ENCODE data around the gene ZNF808. TPM values are rescaled to one million over a fixed set of nuclear protein-coding genes. Genes with fewer than 3 reads are reported as not detected.
A peak's percentile ranks its signal among the peaks of the same experiment; 100 is the strongest.

The ZNF808 gene
- total and polyA plus RNA-seq, 2 of the 13 experiments (the other 11 are each of a cell fraction or from before 2014, with no cell fraction given) = 3.0 to 7.4 TPM

GRCh38 chr19:52570000-52570861, 42.8 kb downstream of the ZNF808 start, which contains the start of gene ZNF701 (continued):
- TF ChIP-seq ZNF891 (CRISPR knock-in tag; IDR thresholded peaks at IDR 0.05) (no peak), TAF1 (CRISPR knock-in tag; IDR thresholded peaks at IDR 0.05) (peak; percentile 54; the same call in 1 of the 2 replicates), ZNF605 (CRISPR knock-in tag; IDR thresholded peaks at IDR 0.05) (0 out of 2 replicates have a peak, but pooled peaks have one; percentile 18), ZNF101 (CRISPR knock-in tag; IDR thresholded peaks at IDR 0.05; ENCODE audit: borderline replicate concordance, low read depth) (no peak), MXI1 (IDR thresholded peaks at IDR 0.05; ENCODE audit: borderline replicate concordance, low read depth, low read length) (peak; percentile 57; the same call in 1 of the 3 replicates), TRIM24 (CRISPR knock-in tag; IDR thresholded peaks at IDR 0.05) (no peak), ZNF709 (CRISPR knock-in tag; IDR thresholded peaks at IDR 0.05) (no peak), SMYD3 (CRISPR knock-in tag; IDR thresholded peaks at IDR 0.05) (no peak), POLR2A (IDR thresholded peaks at IDR 0.05; ENCODE audit: insufficient read depth in 1 of 2, low read depth in 2 of 2, low read length in 2 of 2) (peak; percentile 86), ZNF749 (CRISPR knock-in tag; IDR thresholded peaks at IDR 0.05; ENCODE audit: borderline replicate concordance) (no peak), CERS6 (CRISPR knock-in tag; IDR thresholded peaks at IDR 0.05) (no peak), ZBTB8A (CRISPR knock-in tag; IDR thresholded peaks at IDR 0.05; ENCODE audit: borderline replicate concordance, low read depth) (no peak), ZNF264 (CRISPR knock-in tag; IDR thresholded peaks at IDR 0.05) (no peak), ZNF274 (CRISPR knock-in tag; IDR thresholded peaks at IDR 0.05) (no peak)
- TF ChIP-seq, protein P1, sequence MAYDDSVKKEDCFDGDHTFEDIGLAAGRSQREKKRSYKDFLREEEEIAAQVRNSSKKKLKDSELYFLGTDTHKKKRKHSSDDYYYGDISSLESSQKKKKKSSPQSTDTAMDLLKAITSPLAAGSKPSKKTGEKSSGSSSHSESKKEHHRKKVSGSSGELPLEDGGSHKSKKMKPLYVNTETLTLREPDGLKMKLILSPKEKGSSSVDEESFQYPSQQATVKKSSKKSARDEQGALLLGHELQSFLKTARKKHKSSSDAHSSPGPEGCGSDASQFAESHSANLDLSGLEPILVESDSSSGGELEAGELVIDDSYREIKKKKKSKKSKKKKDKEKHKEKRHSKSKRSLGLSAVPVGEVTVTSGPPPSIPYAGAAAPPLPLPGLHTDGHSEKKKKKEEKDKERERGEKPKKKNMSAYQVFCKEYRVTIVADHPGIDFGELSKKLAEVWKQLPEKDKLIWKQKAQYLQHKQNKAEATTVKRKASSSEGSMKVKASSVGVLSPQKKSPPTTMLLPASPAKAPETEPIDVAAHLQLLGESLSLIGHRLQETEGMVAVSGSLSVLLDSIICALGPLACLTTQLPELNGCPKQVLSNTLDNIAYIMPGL (CRISPR knock-in tag; IDR thresholded peaks at IDR 0.05; ENCODE audit: borderline replicate concordance in 1 of 2, low read depth in 1 of 2) = no peak
- TF ChIP-seq, protein P2, sequence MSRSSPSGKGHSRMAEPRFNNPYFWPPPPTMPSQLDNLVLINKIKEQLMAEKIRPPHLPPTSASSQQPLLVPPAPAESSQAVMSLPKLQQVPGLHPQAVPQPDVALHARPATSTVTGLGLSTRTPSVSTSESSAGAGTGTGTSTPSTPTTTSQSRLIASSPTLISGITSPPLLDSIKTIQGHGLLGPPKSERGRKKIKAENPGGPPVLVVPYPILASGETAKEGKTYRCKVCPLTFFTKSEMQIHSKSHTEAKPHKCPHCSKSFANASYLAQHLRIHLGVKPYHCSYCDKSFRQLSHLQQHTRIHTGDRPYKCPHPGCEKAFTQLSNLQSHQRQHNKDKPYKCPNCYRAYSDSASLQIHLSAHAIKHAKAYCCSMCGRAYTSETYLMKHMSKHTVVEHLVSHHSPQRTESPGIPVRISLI (CRISPR knock-in tag; IDR thresholded peaks at IDR 0.05; ENCODE audit: borderline replicate concordance) = no peak
- TF ChIP-seq, protein P3, sequence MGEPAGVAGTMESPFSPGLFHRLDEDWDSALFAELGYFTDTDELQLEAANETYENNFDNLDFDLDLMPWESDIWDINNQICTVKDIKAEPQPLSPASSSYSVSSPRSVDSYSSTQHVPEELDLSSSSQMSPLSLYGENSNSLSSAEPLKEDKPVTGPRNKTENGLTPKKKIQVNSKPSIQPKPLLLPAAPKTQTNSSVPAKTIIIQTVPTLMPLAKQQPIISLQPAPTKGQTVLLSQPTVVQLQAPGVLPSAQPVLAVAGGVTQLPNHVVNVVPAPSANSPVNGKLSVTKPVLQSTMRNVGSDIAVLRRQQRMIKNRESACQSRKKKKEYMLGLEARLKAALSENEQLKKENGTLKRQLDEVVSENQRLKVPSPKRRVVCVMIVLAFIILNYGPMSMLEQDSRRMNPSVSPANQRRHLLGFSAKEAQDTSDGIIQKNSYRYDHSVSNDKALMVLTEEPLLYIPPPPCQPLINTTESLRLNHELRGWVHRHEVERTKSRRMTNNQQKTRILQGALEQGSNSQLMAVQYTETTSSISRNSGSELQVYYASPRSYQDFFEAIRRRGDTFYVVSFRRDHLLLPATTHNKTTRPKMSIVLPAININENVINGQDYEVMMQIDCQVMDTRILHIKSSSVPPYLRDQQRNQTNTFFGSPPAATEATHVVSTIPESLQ (CRISPR knock-in tag; conservative IDR thresholded peaks at IDR 0.05) = no peak
- TF ChIP-seq, protein P4, sequence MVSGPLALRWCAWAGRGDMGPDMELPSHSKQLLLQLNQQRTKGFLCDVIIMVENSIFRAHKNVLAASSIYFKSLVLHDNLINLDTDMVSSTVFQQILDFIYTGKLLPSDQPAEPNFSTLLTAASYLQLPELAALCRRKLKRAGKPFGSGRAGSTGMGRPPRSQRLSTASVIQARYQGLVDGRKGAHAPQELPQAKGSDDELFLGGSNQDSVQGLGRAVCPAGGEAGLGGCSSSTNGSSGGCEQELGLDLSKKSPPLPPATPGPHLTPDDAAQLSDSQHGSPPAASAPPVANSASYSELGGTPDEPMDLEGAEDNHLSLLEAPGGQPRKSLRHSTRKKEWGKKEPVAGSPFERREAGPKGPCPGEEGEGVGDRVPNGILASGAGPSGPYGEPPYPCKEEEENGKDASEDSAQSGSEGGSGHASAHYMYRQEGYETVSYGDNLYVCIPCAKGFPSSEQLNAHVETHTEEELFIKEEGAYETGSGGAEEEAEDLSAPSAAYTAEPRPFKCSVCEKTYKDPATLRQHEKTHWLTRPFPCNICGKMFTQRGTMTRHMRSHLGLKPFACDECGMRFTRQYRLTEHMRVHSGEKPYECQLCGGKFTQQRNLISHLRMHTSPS (CRISPR knock-in tag; IDR thresholded peaks at IDR 0.05; ENCODE audit: low read depth) = no peak
- TF ChIP-seq, protein P5, sequence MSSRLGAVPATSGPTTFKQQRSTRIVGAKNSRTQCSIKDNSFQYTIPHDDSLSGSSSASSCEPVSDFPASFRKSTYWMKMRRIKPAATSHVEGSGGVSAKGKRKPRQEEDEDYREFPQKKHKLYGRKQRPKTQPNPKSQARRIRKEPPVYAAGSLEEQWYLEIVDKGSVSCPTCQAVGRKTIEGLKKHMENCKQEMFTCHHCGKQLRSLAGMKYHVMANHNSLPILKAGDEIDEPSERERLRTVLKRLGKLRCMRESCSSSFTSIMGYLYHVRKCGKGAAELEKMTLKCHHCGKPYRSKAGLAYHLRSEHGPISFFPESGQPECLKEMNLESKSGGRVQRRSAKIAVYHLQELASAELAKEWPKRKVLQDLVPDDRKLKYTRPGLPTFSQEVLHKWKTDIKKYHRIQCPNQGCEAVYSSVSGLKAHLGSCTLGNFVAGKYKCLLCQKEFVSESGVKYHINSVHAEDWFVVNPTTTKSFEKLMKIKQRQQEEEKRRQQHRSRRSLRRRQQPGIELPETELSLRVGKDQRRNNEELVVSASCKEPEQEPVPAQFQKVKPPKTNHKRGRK (CRISPR knock-in tag; IDR thresholded peaks at IDR 0.05) = no peak
